DMS 273 (cell line): ENCODE data around the gene MPPED1.

ENCODE experiments used
- DNase-seq: peaks from one replicate; lab custom pipeline; 2025; ENCODE audit not compliant: unreplicated experiment; lab: John Stamatoyannopoulos, UW

The MPPED1 gene

GRCh38 chr22:43446037-43446803 is 34.4 kb downstream of the MPPED1 start:
- no peak for DNase-seq

DNA sequence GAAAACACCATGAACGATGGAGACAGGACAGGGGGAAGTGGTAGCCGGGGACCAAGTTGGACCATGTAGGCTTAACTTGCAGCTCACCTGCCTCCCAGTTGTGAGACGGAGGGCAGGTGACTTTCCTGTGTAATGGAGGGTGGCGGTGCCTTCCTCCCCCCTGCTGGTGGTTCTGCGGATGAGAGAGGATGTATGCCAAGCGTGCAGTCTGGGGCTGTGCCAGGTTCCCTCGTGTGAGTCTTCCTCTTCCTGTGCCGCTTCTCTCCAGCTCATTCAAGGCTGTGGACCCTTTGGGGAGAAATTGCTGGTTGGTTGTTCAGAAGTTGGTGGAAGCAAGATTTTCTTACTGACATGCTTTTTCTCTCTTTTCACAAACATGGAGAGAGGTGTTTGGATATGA is 35.1 kb downstream of the MPPED1 start:
- DNase-seq = peak; percentile 60

GRCh38 chr22:43447380-43447779 is 35.6 kb downstream of the MPPED1 start:
- peak; percentile 15 for DNase-seq

DNA sequence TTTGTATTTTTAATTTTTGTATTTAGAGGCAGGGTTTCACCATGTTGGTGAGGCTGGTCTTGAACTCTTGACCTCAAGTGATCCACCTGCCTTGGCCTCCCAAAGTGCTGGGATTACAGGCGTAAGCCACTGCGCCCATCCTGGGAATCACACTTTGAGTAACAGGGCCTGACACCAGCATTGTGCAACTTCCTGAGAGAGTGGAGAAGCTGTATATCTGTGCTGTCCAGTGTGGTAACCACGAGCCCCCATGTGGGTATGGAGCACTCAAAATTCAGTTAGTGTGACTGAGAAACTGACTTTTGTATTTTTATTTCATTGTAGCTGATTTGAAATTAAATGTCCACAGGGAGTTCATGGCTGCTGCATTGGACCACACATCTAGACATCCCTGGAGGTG is 36.2 kb downstream of the MPPED1 start:
- no peak for DNase-seq

DNA sequence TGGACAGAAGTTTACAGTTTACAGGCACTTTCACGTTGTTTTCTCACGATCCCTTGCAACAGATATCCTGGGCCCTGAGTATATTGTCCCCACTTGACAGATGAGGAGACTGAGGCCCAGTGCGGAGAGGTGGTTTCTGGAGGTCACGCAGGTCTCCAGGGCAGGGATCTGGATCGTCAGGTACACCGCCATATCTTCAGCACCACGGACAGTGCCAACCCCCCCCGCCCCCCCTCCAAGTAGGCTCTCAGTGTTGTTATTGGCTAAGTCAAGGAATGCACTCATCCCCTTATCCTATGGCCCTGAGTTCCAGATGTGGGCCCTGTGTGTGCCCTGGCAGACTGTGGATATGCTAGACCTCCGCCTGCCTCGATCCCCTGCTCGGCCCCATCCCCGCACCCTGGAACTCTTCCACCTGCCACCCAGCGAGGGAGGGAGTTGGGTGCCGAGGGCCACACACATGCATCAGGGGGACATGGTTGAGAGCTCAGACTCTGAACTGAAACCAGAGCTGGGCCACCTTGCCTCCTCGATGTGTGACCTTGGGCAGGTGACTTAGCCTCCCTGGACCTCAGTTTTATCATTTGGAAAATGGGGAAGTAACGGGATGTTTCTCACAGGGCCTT is 37.5 kb downstream of the MPPED1 start:
- DNase-seq = no peak

- no peak for DNase-seq
Measured at GRCh38 chr22:43449831-43450225, 38.0 kb downstream of the MPPED1 start.

DNA sequence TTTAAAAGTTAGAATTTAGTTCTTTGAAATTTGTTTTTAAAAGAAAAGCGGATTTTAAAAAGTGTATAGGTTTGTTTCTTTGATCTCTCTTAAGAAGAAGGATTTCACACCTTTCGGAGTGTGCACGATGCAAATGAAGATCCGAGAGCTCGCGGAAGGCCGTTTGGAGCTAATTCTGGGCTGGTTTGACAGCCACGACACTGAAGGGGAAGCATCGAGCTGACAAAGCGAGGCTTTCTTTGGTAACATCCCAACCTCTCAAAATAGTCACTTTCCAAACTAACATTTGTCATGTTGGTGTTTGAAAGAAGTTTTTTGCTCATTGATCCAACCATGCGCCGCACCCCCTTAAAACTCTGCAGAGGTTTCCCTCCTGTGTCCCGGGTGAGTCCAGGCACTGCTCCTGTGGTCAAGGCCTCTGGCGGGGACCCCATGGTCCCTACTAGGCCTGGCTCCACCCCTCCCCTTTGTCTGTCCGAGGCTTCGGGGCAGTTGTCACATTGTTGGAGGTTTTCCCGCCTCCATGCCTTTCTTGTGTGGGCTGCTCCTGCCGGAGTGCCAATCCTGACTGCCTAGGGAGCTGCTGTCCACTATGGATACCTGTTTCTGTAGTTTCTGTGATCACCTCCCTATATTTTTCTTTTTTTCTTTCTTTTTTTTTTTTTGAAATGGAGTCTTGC is 39.7 kb downstream of the MPPED1 start:
- DNase-seq = no peak

- no peak for DNase-seq
Measured at GRCh38 chr22:43455846-43456245, 44.0 kb downstream of the MPPED1 start.

DNA sequence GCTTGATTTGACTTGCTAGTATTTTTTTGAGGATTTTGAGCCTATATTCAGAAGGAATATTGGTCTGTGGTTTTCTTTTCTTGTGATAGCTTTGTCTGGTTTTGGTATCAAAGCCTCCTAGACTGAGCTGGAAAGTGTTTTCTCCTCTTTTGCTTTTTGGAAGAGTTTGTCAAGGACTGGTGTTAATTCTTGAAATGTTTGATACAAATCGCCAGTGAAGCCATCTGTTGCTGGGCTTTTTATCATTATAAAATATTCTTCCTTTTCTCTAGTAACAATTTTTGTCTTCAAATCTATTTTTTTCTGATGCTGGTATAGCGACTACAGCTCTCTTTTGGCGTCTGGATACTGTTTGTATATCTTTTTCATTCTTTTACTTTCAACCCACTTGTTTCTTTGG is 45.2 kb downstream of the MPPED1 start:
- no peak for DNase-seq

GRCh38 chr22:43462701-43463100 is 50.9 kb downstream of the MPPED1 start:
- DNase-seq = no peak

GRCh38 chr22:43464809-43465208 is 53.0 kb downstream of the MPPED1 start:
- DNase-seq = no peak

DNA sequence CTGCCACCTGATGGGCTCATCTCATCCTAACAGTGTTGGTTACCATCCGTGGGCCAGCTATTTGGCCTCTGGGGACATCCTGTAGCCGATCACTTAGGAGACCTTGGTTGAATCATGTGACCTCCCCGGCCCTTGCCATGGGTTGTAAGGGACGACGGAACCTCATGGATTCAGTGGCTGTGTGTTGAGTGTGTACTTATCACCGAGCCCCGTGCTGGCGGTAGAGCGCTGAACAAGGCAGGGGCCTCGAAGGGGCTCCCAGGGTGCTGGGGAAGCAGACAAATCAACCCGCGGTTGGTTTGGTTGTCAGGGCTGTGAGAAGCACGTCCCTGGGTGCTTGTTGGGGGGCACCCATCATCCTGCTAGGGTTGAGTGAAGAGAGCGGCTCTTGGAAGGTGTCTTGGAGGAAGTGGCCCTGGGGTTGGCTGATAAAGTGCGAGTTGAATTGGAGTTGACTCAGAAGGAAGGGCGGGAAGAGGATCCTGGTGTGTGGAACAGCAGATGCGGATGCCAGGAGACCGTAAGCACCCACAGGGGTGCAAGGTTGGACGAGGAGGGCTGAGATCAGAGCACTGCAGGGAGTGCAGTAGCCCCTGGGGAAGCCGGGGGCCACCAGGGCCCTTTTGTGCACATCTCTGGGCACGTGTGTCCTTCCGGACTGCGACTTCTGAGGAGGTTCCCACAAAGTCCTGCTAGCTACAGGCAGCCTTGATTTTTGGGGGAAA is 53.6 kb downstream of the MPPED1 start:
- no peak for DNase-seq

DNA sequence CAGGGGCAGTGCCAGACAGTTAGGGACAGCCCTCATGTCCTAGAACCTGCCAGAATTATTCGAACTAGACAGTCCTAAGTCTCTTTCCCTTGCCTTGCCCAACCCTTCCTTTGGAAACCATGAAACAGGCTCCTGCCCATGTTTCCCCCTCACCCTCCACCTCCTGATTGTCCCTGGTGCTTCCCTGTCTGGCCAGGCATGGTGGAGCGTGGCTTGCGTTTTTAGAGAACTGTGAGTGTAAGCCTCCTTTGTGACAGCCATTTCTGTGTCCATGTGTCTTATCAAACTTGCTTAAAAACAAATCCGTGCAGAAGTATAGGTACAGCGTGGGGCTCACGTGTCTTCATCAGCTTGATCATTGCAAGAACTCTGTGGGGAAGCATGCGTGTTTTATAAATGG is 54.9 kb downstream of the MPPED1 start:
- no peak for DNase-seq

- peak; percentile 32 for DNase-seq
Measured at GRCh38 chr22:43467216-43467940, 55.6 kb downstream of the MPPED1 start.

GRCh38 chr22:43470253-43470652 is 58.4 kb downstream of the MPPED1 start:
- DNase-seq = no peak

GRCh38 chr22:43470941-43471585 is 59.2 kb downstream of the MPPED1 start:
- no peak for DNase-seq

DNA sequence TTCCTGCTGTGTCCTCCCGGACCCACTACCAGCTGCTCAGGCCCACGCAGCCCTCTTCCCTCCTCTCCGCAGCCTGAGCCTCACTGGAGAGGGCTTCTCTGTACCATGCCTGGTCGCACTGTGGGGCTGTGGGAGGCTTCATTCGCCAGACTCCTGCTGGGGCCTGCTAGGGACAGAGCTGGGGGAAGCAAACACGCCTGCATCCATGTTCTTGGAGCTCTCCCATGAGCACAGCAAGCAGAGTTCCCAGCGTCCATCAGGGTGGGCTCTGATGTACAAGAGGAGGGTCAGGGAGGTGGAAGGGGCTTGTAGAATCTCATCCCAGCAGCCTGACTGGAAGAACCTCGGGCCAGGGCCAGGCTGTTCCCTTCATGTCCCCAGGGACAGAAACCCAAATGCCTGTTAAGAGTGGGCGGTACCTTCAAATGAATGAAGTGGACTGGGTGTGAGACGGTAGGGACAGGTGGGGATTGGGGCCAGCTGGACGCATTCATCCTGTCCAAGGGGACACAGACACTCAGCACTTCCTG is 59.9 kb downstream of the MPPED1 start:
- DNase-seq = no peak

DNA sequence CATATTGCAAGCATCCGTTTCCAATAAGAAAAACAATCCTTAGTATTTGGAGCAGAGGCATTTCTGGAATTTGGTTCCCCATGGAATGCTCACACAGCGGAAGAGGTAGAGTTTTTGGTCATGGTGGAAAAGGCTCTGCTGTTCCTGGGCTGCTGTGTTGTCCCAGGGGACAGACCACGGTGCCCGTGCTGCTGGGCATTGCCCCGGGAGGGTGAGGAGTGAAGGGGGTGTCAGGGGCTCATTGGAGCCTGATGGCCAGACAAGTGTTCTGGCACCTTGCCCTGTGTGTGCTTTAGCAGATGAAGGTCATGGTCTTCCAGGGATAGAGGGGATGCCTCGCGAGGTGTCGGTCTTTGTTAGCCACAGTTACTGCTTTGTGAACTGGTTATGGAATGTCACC is 61.2 kb downstream of the MPPED1 start:
- no peak for DNase-seq

DNA sequence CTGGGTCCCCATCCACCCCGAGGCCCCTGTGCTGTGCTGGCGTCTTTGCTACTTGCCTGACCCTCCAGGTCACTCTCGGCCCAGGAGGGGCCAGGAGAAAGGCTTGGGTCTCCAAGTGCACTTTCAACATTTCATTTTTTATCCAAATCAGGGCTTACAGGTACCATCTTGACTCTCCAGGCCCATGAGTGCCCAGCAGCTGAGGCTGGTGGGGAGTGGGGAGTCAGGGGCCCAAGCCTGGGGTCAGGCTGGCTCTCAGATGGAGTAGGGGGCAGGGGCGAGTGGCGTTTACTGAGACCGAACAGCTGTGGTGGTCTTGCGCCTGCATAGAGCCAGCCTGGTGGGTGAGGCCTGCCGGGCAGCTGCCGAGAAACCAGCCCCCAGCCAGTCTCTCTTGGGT is 61.6 kb downstream of the MPPED1 start:
- no peak for DNase-seq
